Neural progenitor cell (in vitro differentiated cells): ENCODE measurements around the gene RNF125.

Experiments used
- EZH2 ChIP-seq: fragments of 200-600 bp; sonication (generic); IDR thresholded peaks from 2 replicates; pipeline ENCODE4 v1.6.1; 2017; ENCODE audit warnings: antibody characterized with exemption, mild to moderate bottlenecking, moderate library complexity
- EZH2phosphoT487 ChIP-seq: fragments of 200-600 bp; sonication (generic); IDR thresholded peaks from 2 replicates; pipeline ENCODE4 v1.6.1; 2017; ENCODE audit warnings: antibody characterized with exemption
- TF ChIP-seq, protein P1 (sequence below): fragments of 200-600 bp; sonication (generic); IDR thresholded peaks from 2 replicates; pipeline ENCODE4 v1.5.1; 2017; ENCODE audit warnings: antibody characterized with exemption, mild to moderate bottlenecking

DNA sequence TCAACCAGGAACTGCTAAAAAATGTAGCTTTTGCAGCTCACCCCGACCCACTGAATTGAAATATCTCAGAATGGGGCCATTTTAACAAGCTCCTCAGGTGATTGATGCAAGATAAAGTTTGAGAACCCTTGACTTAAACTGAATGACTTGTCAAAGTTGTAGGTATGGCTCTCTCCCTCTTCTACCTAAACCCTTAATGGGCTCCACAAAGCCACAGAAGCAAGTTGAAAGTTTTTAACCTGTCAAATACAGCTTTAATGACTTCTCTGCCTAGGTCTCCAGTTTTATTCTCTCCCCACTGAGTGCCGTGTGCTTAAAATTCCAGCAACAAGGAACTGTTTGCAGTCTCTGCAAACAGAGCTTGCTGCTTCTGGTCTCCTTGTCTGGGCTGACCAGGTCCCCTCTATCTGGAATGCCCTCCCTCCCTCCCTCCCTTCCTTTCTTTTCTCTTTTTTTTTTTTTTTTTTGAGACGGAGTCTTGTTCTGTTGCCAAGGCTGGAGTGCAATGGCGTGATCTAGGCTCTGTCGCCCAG lies 19.7 kb upstream of the RNF125 start:
- TF ChIP-seq, protein P1, sequence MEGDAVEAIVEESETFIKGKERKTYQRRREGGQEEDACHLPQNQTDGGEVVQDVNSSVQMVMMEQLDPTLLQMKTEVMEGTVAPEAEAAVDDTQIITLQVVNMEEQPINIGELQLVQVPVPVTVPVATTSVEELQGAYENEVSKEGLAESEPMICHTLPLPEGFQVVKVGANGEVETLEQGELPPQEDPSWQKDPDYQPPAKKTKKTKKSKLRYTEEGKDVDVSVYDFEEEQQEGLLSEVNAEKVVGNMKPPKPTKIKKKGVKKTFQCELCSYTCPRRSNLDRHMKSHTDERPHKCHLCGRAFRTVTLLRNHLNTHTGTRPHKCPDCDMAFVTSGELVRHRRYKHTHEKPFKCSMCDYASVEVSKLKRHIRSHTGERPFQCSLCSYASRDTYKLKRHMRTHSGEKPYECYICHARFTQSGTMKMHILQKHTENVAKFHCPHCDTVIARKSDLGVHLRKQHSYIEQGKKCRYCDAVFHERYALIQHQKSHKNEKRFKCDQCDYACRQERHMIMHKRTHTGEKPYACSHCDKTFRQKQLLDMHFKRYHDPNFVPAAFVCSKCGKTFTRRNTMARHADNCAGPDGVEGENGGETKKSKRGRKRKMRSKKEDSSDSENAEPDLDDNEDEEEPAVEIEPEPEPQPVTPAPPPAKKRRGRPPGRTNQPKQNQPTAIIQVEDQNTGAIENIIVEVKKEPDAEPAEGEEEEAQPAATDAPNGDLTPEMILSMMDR: no peak
- TF ChIP-seq EZH2phosphoT487 (no peak), EZH2 (no peak)
